ENCODE data around the gene THSD7A. TPM values are rescaled to one million over a fixed set of nuclear protein-coding genes. Genes with fewer than 3 reads are reported as not detected.

Gene THSD7A
- total RNA-seq, 1 experiment from 2014 or later: 5.9 TPM

GRCh38 chr7:11846361-11846955, 14.5 kb upstream of the THSD7A start:
- Mint-ChIP-seq H3K27ac (ENCODE audit: unreplicated experiment) (no peak overlapping the region), H3K4me3 (ENCODE audit: low read depth, unreplicated experiment) (no peak overlapping the region), H3K36me3 (ENCODE audit: insufficient read depth, unreplicated experiment) (no peaks in the 10 kb centered on the region), H3K27me3 (ENCODE audit: unreplicated experiment) (no peaks in the 10 kb centered on the region), H3K9me3 (ENCODE audit: low read depth, unreplicated experiment) (no peaks in the 10 kb centered on the region), H3K4me1 (ENCODE audit: low read depth, unreplicated experiment) (peaks cover 17% of the 10 kb centered on the region)
- intact Hi-C loops (cut with micrococcal nuclease; ENCODE audit: unreplicated experiment): no loop called here
- CTCF ChIA-PET: no interaction called here
- TF ChIP-seq CTCF (IDR thresholded peaks at IDR 0.05; ENCODE audit: unreplicated experiment): no peak
- DNase-seq: no peak
- BruUV-seq (replicated peaks): no TSS peak

- Mint-ChIP-seq H3K9me3 (ENCODE audit: low read depth, unreplicated experiment) (no peaks in the 10 kb centered on the region), H3K4me1 (ENCODE audit: low read depth, unreplicated experiment) (peaks cover 29% of the 10 kb centered on the region), H3K36me3 (ENCODE audit: insufficient read depth, unreplicated experiment) (no peaks in the 10 kb centered on the region), H3K27ac (ENCODE audit: unreplicated experiment) (peak overlapping the region; percentile 3), H3K27me3 (ENCODE audit: unreplicated experiment) (no peaks in the 10 kb centered on the region), H3K4me3 (ENCODE audit: low read depth, unreplicated experiment) (no peak overlapping the region)
- no peak for TF ChIP-seq CTCF (IDR thresholded peaks at IDR 0.05; ENCODE audit: unreplicated experiment)
- BruUV-seq (replicated peaks): no TSS peak
- DNase-seq: no peak
- intact Hi-C loops (cut with micrococcal nuclease; ENCODE audit: unreplicated experiment): loop anchor here (5.0 kb wide), 1 partner anchor 399 kb away; no protein-coding TSS in a partner anchor
- CTCF ChIA-PET: interaction anchor here (0.5 to 0.7 kb wide), 4 partner anchors 9 to 622 kb away, joined by 3 to 4 read pairs (median 3); no protein-coding TSS in a partner anchor
Observed at GRCh38 chr7:11843113-11843765, 11.2 kb upstream of the THSD7A start.

GRCh38 chr7:11841657-11842056, 9.7 kb upstream of the THSD7A start:
- Mint-ChIP-seq H3K36me3 (ENCODE audit: insufficient read depth, unreplicated experiment) (no peaks in the 10 kb centered on the region), H3K4me3 (ENCODE audit: low read depth, unreplicated experiment) (no peak overlapping the region), H3K4me1 (ENCODE audit: low read depth, unreplicated experiment) (peaks cover 29% of the 10 kb centered on the region), H3K27me3 (ENCODE audit: unreplicated experiment) (no peaks in the 10 kb centered on the region), H3K9me3 (ENCODE audit: low read depth, unreplicated experiment) (peaks cover 6% of the 10 kb centered on the region), H3K27ac (ENCODE audit: unreplicated experiment) (peak overlapping the region; percentile 43)
- no peak for TF ChIP-seq CTCF (IDR thresholded peaks at IDR 0.05; ENCODE audit: unreplicated experiment)
- BruUV-seq (replicated peaks): no TSS peak
- intact Hi-C loops (cut with micrococcal nuclease; ENCODE audit: unreplicated experiment): loop anchor here (5.0 kb wide), 1 partner anchor 401 kb away; no protein-coding TSS in a partner anchor
- DNase-seq: no peak
- CTCF ChIA-PET: no interaction called here

GRCh38 chr7:11835260-11835659, 3.3 kb upstream of the THSD7A start:
- H3K27ac Mint-ChIP-seq (ENCODE audit: unreplicated experiment): peak overlapping the region; percentile 71
- H3K4me3 Mint-ChIP-seq (ENCODE audit: low read depth, unreplicated experiment): no peak overlapping the region
- intact Hi-C loops (cut with micrococcal nuclease; ENCODE audit: unreplicated experiment): loop anchor here (1.0 to 10.0 kb wide), 4 partner anchors 231 to 655 kb away; partner anchors contain the start of gene TMEM106B
- no peaks in the 10 kb centered on the region for H3K27me3 Mint-ChIP-seq (ENCODE audit: unreplicated experiment)
- H3K9me3 Mint-ChIP-seq (ENCODE audit: low read depth, unreplicated experiment): peaks cover 6% of the 10 kb centered on the region
- H3K36me3 Mint-ChIP-seq (ENCODE audit: insufficient read depth, unreplicated experiment): peaks cover 20% of the 10 kb centered on the region
- BruUV-seq (replicated peaks): no TSS peak
- peaks cover 14% of the 10 kb centered on the region for H3K4me1 Mint-ChIP-seq (ENCODE audit: low read depth, unreplicated experiment)
- TF ChIP-seq CTCF (IDR thresholded peaks at IDR 0.05; ENCODE audit: unreplicated experiment): peak; percentile 81
- peak; percentile 7 for DNase-seq
- CTCF ChIA-PET: interaction anchor here (0.9 to 1.5 kb wide), 2 partner anchors 25 to 232 kb away, joined by 4 read pairs; no protein-coding TSS in a partner anchor

Data from Calu3 (cell line).